A549 treated with AZD9567 at 1 μM for 4 hours (cell line): ENCODE measurements around the gene CCDC80. TPM values are rescaled to one million over a fixed set of nuclear protein-coding genes. Genes with fewer than 3 reads are reported as not detected.

Source experiments
- total RNA-seq: library from RNA; stranded (reverse); fragments of 200-300 nt; extraction: Qiagen RNA extraction; gene quantifications from 5 replicates; pipeline ENCODE4 v1.2.3, GENCODE V29; 2022; ENCODE audit not compliant: insufficient read depth

The CCDC80 gene
- 35.4 to 53.9 TPM (median 44.1 TPM) in 5 replicates for total RNA-seq

GRCh38 chr3:112640930-112641801 lies at the start of gene CCDC80:
Gene CCDC80 (minus strand): TSS chr3:112641143. CDS start chr3:112639905, 1,238 bp downstream.

GRCh38 chr3:112561734-112562529 lies 79.0 kb downstream of the CCDC80 start, which contains the start of the genes ATG3 and SLC35A5:
Gene ATG3 (minus strand): TSS chr3:112561962. CDS start chr3:112561528, 434 bp downstream.
Gene SLC35A5 (plus strand): TSS chr3:112562045. CDS start chr3:112563404, 1,359 bp downstream.

Other genes with a start within 250 kb of the CCDC80 start
- gene BTLA, start 141.7 kb downstream of the CCDC80 start, total RNA-seq = not detected in 5 replicates
- gene ATG3, start 79.2 kb downstream of the CCDC80 start, total RNA-seq = 45.2 to 58.1 TPM (median 47.0 TPM) in 5 replicates
- 15.9 to 25.4 TPM (median 18.2 TPM) in 5 replicates for gene SLC35A5, start 79.1 kb downstream of the CCDC80 start, total RNA-seq
- gene CD200R1L, start 205.7 kb upstream of the CCDC80 start, total RNA-seq = not detected in 5 replicates